HL-60 (cell line): ENCODE data around the gene ZNF316.
"Not testable (repeated sequence)": the region's sequence is repeated elsewhere in the genome, so short reads cannot be mapped to it uniquely, and the experiment has no call there.

ENCODE experiments used
- DNase-seq, 2 experiments: peaks; one replicate each; pipeline ENCODE4 v3.0.0-alpha.2; 2010 to 2020; ENCODE audit warnings: low read depth in 1 of 2, low spot score in 1 of 2
- H3K27ac ChIP-seq: fragments of 250-450 bp; sonication (Bioruptor Pico); replicated peaks from 2 replicates; pipeline ENCODE4 v1.5.1; 2020; ENCODE audit warnings: mild to moderate bottlenecking, moderate library complexity
- H3K27me3 ChIP-seq: fragments of 250-450 bp; sonication (Bioruptor Pico); 2 replicates; pipeline ENCODE4 v1.5.1; 2021; ENCODE audit warnings: mild to moderate bottlenecking, moderate library complexity; ENCODE audit not compliant: insufficient read depth, poor library complexity, severe bottlenecking
- H3K4me3 ChIP-seq: replicated peaks from 2 replicates; pipeline ENCODE4 v1.5.1; 2011; ENCODE audit warnings: mild to moderate bottlenecking, control low read depth, low read length; ENCODE audit not compliant: insufficient read depth
- GABPA ChIP-seq: IDR thresholded peaks from 2 replicates; pipeline ENCODE4 v1.6.1; 2012; ENCODE audit warnings: low read depth
- POLR2AphosphoS5 ChIP-seq: IDR thresholded peaks from 2 replicates; pipeline ENCODE4 v1.6.1; 2012; ENCODE audit warnings: low read depth
- SPI1 ChIP-seq: IDR thresholded peaks from 2 replicates; pipeline ENCODE4 v1.6.1; 2012; ENCODE audit warnings: low read depth, mild to moderate bottlenecking, borderline replicate concordance
- TF ChIP-seq, protein P1 (sequence below): IDR thresholded peaks from 2 replicates; pipeline ENCODE4 v1.6.1; 2012; ENCODE audit warnings: low read depth; ENCODE audit not compliant: insufficient replicate concordance
- TF ChIP-seq, protein P2 (sequence below): IDR thresholded peaks from one replicate; pipeline ENCODE4 v1.5.1; 2011; ENCODE audit warnings: low read length, control low read depth, inconsistent platforms; ENCODE audit not compliant: insufficient read depth

ZNF316 gene

GRCh38 chr7:6656413-6656812, 19.3 kb downstream of the ZNF316 start:
- Histone ChIP-seq H3K27me3 (no peaks in the 10 kb centered on the region), H3K27ac (no peak overlapping the region), H3K4me3 (no peak overlapping the region)
- TF ChIP-seq GABPA, result no peak
- TF ChIP-seq, protein P1, sequence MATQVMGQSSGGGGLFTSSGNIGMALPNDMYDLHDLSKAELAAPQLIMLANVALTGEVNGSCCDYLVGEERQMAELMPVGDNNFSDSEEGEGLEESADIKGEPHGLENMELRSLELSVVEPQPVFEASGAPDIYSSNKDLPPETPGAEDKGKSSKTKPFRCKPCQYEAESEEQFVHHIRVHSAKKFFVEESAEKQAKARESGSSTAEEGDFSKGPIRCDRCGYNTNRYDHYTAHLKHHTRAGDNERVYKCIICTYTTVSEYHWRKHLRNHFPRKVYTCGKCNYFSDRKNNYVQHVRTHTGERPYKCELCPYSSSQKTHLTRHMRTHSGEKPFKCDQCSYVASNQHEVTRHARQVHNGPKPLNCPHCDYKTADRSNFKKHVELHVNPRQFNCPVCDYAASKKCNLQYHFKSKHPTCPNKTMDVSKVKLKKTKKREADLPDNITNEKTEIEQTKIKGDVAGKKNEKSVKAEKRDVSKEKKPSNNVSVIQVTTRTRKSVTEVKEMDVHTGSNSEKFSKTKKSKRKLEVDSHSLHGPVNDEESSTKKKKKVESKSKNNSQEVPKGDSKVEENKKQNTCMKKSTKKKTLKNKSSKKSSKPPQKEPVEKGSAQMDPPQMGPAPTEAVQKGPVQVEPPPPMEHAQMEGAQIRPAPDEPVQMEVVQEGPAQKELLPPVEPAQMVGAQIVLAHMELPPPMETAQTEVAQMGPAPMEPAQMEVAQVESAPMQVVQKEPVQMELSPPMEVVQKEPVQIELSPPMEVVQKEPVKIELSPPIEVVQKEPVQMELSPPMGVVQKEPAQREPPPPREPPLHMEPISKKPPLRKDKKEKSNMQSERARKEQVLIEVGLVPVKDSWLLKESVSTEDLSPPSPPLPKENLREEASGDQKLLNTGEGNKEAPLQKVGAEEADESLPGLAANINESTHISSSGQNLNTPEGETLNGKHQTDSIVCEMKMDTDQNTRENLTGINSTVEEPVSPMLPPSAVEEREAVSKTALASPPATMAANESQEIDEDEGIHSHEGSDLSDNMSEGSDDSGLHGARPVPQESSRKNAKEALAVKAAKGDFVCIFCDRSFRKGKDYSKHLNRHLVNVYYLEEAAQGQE, result no peak
- TF ChIP-seq POLR2AphosphoS5, result no peak
- no peak for TF ChIP-seq SPI1
- TF ChIP-seq, protein P2, sequence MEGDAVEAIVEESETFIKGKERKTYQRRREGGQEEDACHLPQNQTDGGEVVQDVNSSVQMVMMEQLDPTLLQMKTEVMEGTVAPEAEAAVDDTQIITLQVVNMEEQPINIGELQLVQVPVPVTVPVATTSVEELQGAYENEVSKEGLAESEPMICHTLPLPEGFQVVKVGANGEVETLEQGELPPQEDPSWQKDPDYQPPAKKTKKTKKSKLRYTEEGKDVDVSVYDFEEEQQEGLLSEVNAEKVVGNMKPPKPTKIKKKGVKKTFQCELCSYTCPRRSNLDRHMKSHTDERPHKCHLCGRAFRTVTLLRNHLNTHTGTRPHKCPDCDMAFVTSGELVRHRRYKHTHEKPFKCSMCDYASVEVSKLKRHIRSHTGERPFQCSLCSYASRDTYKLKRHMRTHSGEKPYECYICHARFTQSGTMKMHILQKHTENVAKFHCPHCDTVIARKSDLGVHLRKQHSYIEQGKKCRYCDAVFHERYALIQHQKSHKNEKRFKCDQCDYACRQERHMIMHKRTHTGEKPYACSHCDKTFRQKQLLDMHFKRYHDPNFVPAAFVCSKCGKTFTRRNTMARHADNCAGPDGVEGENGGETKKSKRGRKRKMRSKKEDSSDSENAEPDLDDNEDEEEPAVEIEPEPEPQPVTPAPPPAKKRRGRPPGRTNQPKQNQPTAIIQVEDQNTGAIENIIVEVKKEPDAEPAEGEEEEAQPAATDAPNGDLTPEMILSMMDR, result no peak
- DNase-seq, result no peak

DNA sequence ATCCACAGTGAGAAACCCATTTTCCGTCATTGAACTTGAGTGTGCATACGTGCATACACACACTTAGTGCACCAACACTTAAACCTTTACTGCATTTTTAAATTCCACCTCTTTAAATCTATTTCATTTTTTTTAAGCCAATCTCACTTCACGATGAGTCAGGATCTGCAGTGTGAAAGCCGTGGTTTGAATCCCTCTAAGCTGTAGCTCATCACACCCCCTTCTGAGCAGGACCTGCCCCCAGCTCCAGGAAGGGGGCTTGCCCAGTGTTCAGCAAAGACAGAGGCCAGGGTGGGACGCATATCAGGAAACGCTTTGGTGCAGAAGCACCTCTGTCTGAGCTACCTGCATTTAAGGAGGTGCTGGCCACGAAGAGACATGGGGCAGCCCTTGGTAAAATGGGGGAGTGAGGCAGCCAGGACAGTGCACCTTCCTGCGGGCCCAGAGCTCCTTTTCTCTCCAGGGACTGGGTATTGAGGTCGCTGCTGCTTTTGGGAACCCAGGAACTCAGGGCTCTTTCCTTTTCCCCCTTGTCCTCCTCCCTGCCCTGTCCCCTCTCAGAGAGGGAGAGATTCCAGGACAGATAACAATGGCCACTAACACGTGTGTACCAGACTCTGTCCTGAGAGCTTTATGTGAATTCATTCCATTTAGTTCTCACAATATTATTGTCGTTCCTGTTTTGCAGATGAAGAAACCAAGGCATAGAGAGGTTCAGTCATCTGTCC, 21.7 kb downstream of the ZNF316 start:
- no peak for DNase-seq
- Histone ChIP-seq H3K4me3 (no peak overlapping the region), H3K27ac (no peak overlapping the region), H3K27me3 (no peaks in the 10 kb centered on the region)
- TF ChIP-seq, protein P1, result no peak
- TF ChIP-seq, protein P2, result no peak
- TF ChIP-seq POLR2AphosphoS5 (no peak), GABPA (no peak), SPI1 (no peak)

DNA sequence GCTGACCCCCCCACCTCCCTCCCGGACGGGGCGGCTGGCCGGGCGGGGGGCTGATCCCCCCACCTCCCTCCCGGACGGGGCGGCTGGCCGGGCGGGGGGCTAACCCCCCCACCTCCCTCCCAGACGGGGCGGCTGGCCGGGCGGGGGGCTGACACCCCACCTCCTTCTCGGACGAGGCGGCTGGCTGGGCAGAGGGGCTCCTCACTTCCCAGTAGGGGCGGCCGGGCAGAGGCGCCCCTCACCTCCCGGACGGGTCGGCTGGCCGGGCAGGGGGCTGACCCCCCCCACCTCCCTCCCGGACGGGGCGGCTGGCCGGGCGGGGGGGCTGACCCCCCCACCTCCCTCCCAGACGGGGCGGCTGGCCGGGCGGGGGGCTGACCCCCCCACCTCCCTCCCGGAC, 33.7 kb downstream of the ZNF316 start:
- H3K27ac ChIP-seq, H3K27me3 ChIP-seq, DNase-seq, H3K4me3 ChIP-seq: not testable (repeated sequence)

- Histone ChIP-seq H3K27ac (no peak overlapping the region), H3K27me3 (no peaks in the 10 kb centered on the region), H3K4me3 (no peak overlapping the region)
- TF ChIP-seq, protein P2, result no peak
- TF ChIP-seq SPI1, result no peak
- TF ChIP-seq, protein P1, result no peak
- no peak for TF ChIP-seq GABPA
- TF ChIP-seq POLR2AphosphoS5, result no peak
- DNase-seq, result no peak
Measured at GRCh38 chr7:6675807-6676405, 38.8 kb downstream of the ZNF316 start.
